Measurements from ENCODE around the gene TMEM255B.

Gene TMEM255B

DNA sequence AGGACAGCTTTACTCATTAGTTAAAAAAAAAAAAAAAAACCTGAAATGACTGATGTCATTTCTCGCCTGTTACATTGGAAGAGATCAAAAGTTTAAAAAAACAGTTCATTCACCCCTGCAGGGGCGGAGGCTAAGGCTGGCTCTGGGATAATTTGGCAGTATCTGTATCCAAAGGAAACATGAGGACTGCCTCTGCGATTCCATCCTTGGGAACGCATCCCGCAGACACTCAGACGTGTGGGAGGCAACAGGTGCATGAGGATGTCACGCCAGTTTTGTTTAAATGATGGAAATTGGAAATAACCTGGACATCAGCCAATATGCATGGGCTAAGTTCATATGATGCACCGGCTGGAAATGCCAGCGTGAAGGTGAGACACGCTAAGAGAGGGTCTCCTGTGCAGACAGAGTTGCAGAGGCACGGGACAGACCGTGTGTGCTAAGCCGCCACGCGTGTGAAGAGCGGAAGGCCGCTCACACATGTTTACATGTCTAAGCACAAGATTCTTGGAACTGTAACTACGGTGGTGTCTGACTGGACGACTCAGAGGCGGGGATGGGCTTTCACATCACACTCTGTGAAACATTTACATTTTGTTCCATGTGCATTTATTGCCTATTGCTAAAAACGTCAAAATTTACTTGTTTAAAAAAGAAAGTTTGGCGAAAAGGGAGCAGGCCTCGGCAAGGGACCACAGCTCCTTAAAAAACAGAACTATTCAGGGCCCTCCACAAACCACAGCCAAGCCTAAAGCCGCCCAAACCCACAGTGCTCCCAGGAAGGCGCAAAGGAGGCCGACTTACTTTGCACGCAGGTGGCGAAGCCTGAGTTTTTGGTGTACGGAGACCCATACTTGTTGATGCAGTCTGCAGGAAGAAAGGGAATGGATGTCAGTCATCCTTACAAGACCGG is 87.0 kb downstream of the TMEM255B start:
- no peak overlapping the region for H3K27ac ChIP-seq
- no peak for TF ChIP-seq ZFX (IDR thresholded peaks at IDR 0.05)
- TF ChIP-seq, protein P1, sequence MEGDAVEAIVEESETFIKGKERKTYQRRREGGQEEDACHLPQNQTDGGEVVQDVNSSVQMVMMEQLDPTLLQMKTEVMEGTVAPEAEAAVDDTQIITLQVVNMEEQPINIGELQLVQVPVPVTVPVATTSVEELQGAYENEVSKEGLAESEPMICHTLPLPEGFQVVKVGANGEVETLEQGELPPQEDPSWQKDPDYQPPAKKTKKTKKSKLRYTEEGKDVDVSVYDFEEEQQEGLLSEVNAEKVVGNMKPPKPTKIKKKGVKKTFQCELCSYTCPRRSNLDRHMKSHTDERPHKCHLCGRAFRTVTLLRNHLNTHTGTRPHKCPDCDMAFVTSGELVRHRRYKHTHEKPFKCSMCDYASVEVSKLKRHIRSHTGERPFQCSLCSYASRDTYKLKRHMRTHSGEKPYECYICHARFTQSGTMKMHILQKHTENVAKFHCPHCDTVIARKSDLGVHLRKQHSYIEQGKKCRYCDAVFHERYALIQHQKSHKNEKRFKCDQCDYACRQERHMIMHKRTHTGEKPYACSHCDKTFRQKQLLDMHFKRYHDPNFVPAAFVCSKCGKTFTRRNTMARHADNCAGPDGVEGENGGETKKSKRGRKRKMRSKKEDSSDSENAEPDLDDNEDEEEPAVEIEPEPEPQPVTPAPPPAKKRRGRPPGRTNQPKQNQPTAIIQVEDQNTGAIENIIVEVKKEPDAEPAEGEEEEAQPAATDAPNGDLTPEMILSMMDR (conservative IDR thresholded peaks at IDR 0.05), result no peak

DNA sequence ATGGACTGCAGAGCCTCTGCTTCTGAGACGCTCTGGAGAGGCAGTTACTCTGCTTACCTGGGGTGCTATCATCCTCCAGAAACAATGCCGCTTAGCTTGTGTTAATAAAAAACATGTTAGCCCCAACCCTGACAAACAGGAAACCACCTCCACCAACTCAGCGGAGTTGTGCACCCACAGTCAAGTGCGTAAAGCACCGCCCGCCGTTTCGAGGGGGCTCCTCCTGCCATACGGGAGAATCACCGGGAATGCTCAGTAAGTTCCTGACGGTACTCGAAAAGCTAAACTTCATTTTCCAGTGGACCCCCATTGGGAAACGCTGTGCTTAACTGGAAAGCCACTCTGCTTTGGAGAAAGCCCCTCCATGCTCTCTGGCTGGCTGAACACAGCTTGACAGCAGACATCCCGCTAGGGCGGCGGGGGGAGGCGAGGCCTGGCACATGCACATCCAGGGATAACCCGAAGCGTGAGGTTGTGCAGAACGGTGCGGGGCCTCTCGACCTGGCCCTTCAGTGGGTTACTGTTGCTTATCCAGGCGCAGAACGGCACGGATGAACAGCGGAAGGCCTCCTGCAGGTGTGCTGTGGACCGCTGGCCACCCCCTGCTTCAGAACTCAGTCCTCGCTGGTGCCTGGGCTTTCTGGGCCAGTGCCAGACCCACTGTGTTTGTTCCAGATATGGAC is 87.8 kb downstream of the TMEM255B start:
- no peak overlapping the region for H3K27ac ChIP-seq

DNA sequence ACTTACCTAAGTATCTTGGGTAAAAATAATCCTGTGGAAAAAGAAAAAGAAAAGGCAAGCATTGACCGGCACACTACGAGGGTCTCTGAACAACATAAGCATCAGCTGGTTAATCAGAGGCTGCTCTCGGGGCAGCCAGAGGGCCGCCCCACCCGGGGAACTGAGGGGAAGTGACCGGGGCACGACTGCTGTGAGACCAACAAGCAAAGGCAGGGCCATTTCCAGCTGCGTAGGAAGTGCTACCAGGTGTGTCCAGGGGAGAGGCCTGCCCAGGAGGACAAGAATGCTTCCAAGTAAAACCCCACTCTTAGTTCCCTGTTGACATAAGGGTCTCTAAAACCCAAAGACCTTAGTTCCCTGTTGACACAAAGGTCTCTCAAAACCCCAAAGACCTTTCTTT is 89.0 kb downstream of the TMEM255B start:
- H3K27ac ChIP-seq, result no peak overlapping the region
- no peak for TF ChIP-seq ZFX (IDR thresholded peaks at IDR 0.05)
- TF ChIP-seq, protein P1 (conservative IDR thresholded peaks at IDR 0.05), result no peak

More for the DNA sequence above, 87.8 kb downstream of the TMEM255B start:
- TF ChIP-seq, protein P1 (conservative IDR thresholded peaks at IDR 0.05), result no peak

DNA sequence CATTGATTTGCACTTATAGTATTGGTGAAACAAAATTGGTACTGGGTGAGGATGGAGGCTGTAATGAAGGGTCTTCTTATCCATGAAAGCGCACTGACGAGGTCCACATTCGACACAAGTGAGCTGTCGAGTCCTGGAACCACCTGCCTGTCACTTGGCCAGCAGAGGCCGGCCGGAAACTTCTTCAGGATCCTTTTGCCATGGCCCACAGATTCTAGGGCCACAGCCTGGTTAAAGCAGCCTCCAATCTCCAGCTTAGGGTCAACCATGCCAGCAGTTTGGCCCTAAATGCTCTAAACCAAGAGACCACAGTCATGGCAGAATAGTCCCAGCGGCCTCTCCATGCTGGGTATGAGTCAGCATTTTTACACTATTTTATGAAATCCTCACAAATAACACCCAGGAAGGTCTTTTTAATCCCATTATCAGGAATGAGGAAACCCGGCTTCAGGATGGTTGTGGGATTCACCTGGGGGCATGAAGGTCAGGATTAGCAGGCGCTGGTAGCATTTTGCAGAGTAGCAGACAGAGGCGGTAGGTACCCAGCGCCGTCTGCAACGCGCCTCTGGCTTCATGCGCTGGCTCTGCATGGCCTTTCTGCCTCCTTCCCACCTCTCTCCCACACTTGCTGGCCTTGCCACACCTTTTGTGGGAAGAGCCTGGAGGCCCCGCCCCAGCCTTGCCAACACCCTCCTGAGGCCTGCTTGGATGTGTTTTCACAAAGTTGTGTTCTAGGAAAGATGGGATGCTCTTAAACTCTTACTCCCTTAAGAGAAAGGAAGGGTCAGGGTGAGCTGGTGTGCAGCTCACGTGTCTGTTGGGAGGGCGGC is 89.6 kb downstream of the TMEM255B start:
- no peak overlapping the region for H3K27ac ChIP-seq
- TF ChIP-seq, protein P1 (conservative IDR thresholded peaks at IDR 0.05), result no peak
- no peak for TF ChIP-seq ZFX (IDR thresholded peaks at IDR 0.05)

DNA sequence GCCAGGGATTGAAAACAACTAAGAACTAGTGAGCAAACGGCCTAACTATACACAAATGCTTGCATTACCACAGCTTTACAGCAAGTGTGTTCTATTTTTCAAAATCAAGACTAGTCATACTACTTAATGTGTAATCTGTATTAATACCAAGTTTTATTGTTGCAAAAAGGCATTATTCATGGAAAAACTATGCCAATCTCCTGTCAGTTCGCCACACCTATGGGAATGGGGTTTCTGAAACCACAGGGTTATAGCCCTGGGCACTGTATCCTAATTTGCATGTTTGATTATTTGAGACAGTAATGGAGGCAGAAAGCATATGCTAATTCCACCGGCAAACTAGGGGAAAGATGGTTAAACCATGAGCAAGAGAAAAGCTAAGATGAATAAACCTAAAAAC is 90.5 kb downstream of the TMEM255B start:
- TF ChIP-seq, protein P1 (conservative IDR thresholded peaks at IDR 0.05), result no peak
- TF ChIP-seq ZFX (IDR thresholded peaks at IDR 0.05), result no peak
- no peak overlapping the region for H3K27ac ChIP-seq

DNA sequence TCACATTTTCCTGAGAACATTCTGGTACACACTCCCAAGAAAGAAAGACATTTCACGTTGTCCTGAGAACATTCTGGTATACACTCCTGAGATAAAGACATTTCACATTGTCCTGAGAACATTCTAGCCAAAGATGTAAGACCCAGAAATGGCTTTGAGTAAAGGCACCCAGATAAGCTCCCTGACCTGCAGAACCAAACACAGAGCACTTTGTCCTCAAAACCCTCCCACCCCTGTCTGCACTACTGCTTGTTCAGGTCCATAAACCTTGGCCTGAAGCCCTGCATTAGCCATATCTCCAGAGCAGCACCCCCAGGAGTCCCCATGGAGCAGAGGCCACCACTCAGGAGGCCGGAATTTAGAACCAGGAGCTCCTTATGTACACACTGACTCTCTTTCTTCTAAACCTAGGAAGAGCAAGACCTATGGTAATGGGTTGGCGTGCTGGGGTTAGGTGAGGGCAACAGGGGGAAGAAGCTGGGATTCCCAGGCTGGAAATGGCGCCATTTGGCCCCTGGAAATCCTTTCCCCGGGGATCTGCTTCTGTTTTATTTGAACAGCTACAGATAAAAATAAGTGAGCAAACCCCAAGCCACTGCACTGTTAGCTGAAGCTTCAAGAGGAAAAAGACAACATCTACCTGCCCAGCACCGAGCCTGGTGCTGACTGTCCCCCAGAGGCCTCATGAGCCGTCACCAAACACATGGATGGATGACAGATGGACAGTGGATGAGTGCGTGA is 91.1 kb downstream of the TMEM255B start:
- TF ChIP-seq ZFX (IDR thresholded peaks at IDR 0.05), result no peak
- TF ChIP-seq, protein P1 (conservative IDR thresholded peaks at IDR 0.05), result no peak
- H3K27ac ChIP-seq, result no peak overlapping the region
